Stimulated activated CD4-positive, alpha-beta T cell treated with anti-CD3 and anti-CD28 coated beads, TNF-alpha, amount 100 ng/mL, for 4 hours (primary cell): ENCODE data around the gene AKAP12.

Experiments
- DNase-seq, 3 experiments: peaks; one replicate each; pipeline ENCODE4 v3.0.0-alpha.2; 2020; ENCODE audit warnings: low read depth in 3 of 3

Gene AKAP12, protein sequence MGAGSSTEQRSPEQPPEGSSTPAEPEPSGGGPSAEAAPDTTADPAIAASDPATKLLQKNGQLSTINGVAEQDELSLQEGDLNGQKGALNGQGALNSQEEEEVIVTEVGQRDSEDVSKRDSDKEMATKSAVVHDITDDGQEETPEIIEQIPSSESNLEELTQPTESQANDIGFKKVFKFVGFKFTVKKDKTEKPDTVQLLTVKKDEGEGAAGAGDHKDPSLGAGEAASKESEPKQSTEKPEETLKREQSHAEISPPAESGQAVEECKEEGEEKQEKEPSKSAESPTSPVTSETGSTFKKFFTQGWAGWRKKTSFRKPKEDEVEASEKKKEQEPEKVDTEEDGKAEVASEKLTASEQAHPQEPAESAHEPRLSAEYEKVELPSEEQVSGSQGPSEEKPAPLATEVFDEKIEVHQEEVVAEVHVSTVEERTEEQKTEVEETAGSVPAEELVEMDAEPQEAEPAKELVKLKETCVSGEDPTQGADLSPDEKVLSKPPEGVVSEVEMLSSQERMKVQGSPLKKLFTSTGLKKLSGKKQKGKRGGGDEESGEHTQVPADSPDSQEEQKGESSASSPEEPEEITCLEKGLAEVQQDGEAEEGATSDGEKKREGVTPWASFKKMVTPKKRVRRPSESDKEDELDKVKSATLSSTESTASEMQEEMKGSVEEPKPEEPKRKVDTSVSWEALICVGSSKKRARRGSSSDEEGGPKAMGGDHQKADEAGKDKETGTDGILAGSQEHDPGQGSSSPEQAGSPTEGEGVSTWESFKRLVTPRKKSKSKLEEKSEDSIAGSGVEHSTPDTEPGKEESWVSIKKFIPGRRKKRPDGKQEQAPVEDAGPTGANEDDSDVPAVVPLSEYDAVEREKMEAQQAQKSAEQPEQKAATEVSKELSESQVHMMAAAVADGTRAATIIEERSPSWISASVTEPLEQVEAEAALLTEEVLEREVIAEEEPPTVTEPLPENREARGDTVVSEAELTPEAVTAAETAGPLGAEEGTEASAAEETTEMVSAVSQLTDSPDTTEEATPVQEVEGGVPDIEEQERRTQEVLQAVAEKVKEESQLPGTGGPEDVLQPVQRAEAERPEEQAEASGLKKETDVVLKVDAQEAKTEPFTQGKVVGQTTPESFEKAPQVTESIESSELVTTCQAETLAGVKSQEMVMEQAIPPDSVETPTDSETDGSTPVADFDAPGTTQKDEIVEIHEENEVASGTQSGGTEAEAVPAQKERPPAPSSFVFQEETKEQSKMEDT (N-terminal part only)

DNA sequence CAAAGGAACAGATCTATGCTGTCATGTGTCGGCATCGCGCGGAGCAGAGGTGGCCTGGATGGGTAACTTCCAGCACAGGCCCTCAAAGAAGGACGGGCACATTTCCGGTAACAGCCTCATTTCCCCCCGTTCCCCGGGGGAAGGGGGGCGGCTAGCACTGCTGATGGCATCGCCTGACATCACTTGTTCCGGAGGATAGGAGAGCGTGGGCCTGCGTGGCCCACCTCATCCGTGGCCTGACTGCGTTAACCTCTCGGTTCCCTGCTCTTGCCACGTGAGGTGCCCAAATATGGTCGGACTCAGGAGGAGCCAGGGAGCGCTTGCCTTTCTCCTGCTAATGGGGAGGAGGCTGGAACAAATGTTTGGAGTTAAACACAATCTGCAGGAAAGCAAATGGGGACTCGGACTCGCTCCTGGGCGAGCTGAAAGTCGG lies at the start of gene AKAP12:
AKAP12 (plus strand) TSS at position 365 of the 433 bp plus-strand sequence. CDS start 596 bp downstream, outside the sequence.
- DNase-seq, result no peak

- DNase-seq, result no peak
Observed at GRCh38 chr6:151191527-151191926, 48.2 kb upstream of the AKAP12 start.

GRCh38 chr6:151196555-151196954 lies 43.2 kb upstream of the AKAP12 start:
- no peak for DNase-seq

GRCh38 chr6:151197556-151197955 lies 42.2 kb upstream of the AKAP12 start:
- DNase-seq, result no peak

DNA sequence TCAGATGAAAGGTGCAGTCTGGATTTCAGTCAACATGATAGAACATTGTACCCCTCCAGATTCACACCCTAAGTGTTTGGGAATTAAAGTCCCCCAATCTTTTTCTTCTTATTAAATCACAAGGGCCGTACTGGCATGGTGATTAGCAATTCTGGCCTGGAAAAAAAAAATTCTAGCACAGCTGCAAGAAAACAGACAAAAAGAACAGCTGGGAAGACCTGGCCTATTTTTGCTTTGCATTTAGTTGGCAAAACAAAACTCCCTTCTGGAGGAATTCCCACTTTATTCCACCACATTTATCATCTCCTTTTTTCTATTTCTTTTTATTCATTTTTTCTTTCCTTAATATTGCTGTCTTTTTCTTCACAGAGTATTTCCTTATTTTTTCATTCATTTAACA lies 39.8 kb upstream of the AKAP12 start:
- DNase-seq, result no peak

DNA sequence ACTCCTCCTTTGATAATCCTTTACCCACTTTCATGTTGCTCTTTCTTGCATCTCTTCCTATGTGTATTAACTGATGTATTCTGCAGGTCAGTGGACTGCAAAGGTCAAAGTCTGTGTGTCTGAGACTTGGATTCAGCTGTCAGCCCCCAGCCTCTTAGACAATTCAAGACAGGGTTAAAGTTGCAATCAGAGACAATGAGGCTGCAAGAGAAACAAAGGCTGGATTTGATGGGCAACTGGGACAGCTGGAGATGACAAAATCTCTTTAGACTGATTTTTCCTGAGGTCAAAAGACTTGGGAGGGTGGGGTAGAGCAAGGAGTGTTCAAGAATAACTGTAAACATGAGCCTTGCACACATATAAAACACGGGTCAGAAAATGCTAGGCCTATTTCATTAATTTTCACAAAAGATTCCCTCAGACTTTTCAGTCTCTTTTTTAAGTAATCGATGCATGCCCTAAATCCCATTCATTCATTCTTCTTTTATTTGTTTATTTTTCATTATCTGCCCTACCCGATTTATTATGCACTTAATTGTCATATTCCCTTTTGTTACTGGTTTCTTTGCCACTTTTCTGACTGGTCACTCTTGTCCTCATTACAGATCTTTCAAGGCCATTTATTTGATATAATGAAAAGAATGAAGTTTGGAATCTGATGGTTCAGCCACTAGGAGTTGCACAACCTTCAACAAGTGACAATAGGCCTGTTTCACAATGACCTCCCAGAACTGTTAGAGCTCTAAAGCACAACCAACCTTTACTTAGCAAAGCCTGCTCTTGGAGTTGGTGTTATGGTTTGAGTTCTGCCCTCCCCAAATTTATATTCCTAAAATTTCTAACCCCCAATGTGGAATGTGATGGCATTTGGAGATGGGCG lies 33.8 kb upstream of the AKAP12 start:
- no peak for DNase-seq

GRCh38 chr6:151207674-151208073 lies 32.1 kb upstream of the AKAP12 start:
- DNase-seq, result no peak

GRCh38 chr6:151209071-151209831 lies 30.5 kb upstream of the AKAP12 start:
- no peak for DNase-seq

- no peak for DNase-seq
Observed at GRCh38 chr6:151211075-151211474, 28.7 kb upstream of the AKAP12 start.

DNA sequence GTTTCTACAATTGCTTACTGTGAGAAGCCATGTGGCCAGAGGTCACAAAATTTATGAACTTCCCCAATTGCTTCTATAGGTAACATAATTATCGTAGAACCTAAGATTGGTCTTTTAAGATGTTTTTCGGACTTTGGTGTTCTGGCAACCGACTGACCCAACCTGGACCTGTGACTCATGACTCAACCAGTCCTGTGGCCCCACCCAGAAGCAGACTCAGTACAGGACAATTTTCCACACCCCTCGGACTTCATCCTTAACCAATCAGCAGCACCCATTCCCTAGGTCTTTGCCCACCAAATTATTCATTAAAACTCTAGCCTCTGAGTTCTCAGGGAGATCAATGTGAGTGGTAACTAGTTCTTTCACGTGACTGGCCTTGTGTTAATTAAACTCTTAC lies 26.4 kb upstream of the AKAP12 start:
- no peak for DNase-seq

DNA sequence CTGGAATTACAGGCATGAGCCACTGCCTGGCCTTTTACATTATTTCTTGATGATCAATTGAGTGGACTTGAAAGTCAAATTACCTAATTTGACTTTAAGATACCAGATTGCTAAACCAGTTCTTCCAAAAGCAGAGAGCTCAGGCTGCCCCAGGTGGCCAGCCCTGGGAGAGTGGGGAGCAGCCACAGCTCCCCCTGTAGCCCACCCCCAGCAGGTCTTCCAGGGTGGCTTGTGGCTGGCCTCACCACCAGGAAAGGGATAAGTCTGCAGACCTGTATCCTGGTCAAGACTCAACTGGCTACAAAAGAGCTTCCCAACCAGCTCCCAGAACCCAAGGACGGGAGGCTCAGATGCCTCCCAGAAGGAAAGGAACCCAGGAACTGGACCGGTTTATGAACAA lies 23.8 kb upstream of the AKAP12 start:
- no peak for DNase-seq

DNA sequence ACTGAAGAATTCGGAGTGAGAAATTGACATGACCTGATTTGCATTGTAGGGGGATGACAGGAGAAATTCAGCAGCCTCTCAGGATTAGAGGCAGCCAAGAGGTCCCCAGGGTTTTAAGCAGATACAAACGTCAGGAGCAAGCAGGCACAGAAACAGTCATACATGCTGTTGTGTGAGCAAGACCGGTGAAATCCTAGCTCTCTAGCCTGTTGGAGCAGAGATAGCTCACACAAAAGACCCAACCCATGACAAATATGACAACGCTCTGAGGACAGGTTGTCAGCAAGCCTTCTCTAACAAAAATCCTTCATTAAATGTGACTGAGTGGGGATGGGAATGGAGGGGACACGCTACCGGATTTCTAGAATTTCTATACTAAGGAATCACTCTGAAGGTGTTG lies 23.0 kb upstream of the AKAP12 start:
- DNase-seq, result no peak

- no peak for DNase-seq
Observed at GRCh38 chr6:151219192-151219591, 20.6 kb upstream of the AKAP12 start.

DNA sequence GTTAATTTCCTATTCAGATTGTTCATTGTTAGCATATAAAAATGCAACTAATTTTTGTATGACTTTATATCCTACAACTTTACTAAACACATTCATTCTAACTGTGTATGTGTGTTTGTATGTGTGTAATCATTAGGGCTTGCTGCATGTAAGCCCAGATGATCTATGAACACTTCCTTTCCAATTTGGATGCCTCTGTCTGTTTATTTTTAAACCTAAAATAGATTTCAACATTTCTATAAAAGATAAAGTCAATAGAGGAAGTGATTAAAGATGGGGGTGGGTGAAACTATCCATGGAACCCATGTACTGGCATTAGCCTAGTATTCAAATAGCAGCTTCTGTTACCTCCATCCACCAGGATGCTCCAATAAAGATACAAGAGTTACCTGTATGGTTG lies 15.7 kb upstream of the AKAP12 start:
- DNase-seq, result no peak

DNA sequence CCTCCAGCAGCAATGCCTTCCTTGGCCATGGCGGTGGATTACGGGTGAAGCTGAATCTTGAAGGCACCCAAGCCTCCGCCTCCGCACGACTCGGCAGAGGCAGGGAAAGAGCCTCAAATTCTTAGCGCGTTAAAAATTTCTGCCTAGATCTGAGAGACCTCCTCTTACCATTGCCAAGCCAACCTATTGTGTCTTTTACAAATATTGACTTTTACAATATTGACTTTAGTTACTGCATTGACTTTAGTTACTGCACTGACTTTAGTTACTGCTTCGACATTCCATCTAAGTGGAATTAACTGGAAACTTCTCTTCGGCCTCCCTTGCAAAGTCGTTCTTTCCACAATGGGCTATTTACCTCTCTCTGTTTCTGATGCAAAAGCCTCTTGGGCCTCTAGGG lies 13.8 kb upstream of the AKAP12 start:
- DNase-seq, result no peak

DNA sequence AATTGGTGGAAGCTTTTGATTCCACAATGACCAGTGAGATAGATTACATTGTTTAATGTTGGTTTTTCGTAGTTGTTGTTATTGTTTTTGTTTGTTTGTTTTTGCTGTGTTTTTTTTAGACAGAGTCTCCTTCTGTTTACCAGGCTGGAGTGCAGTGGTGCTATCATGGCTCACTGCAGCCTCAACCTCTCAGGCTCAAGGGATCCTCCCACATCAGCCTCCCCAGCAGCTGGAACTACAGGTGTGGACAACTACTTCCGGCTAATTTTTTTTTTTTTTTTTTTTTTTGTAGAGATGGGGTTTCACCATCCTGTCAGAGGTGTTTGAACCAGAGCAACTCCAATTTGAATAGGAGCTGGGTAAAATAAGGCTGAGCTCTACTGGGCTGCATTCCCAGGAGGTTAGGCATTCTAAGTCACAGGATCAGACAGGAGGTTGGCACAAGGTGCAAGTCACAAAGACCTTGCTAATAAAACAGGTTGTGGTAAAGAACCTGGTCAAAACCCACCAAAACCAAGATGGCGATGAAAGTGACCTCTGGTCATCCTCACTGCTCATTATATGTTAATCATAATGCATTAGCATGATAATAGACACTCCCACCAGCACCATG lies 10.9 kb upstream of the AKAP12 start:
- DNase-seq, result no peak

GRCh38 chr6:151229401-151230276 lies 10.1 kb upstream of the AKAP12 start:
- DNase-seq, result no peak

DNA sequence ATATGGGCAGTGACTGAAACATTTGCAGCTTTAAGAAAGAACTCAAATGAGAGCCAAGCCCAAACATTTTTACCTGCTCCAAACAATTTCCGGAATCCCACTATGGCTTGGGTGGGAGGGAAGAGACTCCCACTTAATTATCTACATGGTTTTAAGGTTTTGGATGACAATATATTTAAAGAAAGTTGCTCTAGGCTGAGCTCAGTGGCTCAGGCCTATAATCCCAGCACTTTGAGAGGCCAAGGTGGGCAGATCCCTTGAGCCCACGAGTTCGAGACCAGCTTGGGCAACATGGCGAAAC lies 9.5 kb upstream of the AKAP12 start:
- no peak for DNase-seq

DNA sequence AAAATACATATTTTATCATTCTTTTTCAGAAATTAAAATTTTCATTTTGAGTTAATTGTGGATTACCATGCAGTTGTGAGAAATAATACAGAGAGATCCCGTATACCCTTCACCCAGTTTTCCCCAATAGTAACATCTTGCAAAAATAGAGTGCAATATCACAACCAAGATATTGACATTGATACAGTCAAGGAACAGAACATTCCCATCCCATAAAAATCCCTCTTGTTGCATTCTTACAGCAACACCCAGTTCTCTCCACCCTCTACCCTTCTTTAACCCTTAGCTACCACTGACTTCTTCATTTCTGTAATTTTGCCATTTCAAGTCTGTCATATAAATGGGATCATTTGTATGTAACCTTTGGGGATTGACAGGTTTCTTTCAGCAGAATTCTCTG lies 6.9 kb upstream of the AKAP12 start:
- DNase-seq, result no peak
